Anterior cingulate cortex (tissue), 58 donors: ENCODE measurements around the gene RDH16.
A peak's percentile ranks its signal among the peaks of the same experiment; 100 is the strongest.
"Not testable (repeated sequence)": the region's sequence is repeated elsewhere in the genome, so short reads cannot be mapped to it uniquely, and the experiment has no call there.

Experiments
- DNase-seq, 58 donors: peaks; one replicate each; lab custom pipeline; 2025; lab: John Stamatoyannopoulos, UW

RDH16 gene

GRCh38 chr12:56955631-56956256, 1.7 kb downstream of the RDH16 start:
- no peak for DNase-seq

- no peak for DNase-seq
Measured at GRCh38 chr12:56954958-56955355, 2.5 kb downstream of the RDH16 start.

GRCh38 chr12:56954057-56954957, 3.1 kb downstream of the RDH16 start:
- DNase-seq = no peak

DNA sequence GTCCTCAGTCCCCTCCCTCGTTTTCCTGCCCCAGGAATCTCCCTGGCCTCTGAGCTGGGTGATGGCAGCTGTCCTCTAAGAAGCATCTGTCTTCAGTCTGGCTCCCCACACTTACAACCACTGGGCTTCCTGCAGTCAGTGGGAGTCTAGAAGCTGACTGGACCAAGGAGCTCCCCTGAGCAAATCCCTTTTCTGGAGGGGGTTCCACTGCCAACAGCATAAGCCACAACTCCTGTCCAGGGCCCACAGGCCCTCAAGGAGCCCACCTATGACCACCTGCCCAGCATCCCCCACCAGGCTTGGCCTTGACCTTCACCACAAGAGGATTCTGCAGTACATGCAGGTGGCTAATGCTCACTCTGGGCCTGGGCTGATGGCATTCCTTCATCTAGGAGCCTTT, 4.1 kb downstream of the RDH16 start:
- DNase-seq = no peak

DNA sequence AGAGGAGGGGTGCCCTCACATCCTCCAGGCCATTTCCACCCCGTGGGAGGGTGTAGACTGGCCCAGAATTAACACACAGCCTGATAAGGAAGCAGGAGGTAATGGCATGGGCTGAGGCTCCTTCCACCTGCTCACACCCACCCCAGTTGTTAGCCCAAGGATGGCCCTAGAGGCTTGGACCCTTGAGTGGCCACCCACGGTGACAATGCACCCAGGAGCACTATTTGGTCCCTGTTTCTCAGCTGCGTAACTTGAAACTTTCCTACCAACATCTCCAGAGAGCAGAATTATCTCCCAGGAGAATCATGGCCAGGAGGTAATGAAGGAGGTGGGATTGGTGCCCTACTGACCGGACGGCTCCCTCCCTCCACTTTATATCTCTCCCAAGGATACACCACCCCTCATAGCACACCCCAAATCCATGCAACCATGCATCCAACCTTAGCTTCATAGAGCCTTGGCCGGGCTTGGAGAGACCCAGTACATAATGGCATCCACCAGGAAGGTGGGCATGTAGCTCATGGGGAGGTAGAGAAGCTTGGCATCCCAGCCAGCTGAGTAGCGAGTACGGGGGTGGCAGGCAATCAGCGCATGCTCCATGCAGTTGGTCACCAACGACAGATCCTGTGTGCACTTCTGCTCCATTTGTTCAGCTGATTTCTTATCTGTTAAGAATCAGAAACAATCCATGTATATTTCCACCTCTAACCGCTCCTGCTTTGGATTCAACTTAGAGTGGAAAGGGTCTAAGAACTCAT, 5.6 kb downstream of the RDH16 start:
- no peak for DNase-seq

GRCh38 chr12:56948881-56949280, 8.5 kb downstream of the RDH16 start:
- no peak for DNase-seq

DNA sequence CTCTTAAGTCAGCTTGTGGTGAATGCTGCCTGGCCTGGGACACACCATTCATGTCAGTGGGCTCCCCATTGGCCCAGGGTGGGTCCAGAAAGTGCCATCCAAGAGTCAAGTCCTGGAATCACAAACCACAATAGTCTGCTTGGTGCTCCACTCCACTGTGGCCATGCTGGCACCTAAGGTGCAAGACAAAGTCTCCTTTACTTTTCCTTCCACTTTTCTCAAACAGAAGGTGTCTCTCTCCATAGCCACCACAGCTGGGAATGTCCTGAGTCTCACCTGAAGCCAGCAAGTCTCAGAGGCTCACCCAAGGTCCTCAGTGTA, 9.0 kb downstream of the RDH16 start:
- DNase-seq = no peak

DNA sequence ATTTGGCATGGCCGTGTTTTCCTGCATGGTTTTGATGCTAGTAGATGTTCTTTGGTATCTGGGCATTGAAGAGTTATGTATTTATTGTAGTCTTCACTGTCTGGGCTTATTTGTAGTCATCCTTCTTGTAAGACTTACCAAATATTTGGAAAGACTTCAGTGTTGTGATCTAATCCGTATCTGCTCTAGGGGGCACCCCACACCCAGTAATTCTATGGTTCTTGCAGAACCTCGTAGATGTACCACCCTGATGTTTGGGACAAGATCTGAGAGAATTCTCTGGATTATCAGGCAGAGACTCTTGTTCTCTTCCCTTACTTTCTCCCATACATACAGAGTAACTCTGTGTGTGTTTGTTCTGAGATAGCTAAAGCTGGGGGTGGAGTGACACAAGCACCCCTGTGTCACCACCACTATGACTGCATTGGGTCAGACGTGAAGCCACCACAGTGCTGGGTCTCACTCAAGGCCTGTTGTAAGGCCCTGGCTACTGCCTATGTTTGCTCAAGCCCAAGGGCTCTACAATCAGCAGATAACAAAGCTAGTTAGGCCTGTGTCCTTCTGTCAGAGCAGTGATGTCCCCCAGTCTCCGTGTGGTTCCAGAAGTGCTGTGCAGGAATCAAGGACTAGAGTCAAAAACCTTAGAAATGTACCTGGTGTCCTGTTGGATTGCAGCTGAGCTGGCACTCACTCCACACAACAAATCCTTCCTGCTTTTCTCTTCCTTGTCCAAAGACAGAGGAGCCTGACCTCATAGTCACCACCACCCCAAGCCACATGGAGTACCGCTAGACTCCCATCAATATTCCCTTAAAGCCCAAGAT, 9.6 kb downstream of the RDH16 start:
- DNase-seq = no peak

- no peak for DNase-seq
Measured at GRCh38 chr12:56943878-56944277, 13.5 kb downstream of the RDH16 start.

GRCh38 chr12:56943374-56943773, 14.0 kb downstream of the RDH16 start:
- not testable (repeated sequence) for DNase-seq

- DNase-seq = peak in 21 of 58 donors; percentile 1 to 55 (median 13)
Measured at GRCh38 chr12:56941299-56942017, 15.9 kb downstream of the RDH16 start.

DNA sequence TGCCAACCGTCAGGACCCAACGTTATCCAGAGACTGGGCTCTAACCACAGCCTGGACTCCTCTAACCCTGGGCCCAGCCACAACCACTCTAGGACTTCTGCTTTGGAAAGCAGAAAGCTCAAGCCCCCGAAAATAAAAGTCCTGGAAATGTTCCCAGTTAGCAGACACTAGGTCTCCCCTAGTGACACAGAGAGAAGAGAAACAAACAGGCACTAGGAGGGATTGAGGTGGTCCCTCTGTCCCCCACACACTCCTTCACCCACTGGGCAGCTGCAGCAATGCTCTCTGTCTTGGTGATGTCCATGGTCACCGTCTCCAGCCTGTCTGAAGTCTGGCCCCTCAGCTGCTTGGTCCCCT, 16.5 kb downstream of the RDH16 start:
- not testable (repeated sequence) for DNase-seq

DNA sequence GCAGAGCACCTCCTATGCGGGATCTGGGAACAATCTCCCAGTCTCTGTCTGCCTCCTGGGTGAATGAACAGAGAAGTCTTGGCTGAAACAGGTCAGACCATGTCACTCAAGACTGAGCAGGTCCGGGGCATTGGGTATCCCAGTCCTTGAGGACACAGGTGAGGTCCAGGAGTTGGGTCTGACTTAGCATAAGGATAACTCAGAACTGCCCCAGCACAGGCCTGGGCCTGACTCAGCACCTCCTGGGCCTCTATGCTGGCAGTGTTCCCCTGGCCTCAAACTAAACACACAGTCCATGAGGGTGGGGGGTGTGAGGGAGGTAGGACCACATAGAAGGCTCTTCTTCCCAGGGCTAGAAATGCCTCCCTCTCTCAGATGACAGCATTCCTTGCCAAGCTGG, 21.7 kb downstream of the RDH16 start:
- no peak for DNase-seq

DNA sequence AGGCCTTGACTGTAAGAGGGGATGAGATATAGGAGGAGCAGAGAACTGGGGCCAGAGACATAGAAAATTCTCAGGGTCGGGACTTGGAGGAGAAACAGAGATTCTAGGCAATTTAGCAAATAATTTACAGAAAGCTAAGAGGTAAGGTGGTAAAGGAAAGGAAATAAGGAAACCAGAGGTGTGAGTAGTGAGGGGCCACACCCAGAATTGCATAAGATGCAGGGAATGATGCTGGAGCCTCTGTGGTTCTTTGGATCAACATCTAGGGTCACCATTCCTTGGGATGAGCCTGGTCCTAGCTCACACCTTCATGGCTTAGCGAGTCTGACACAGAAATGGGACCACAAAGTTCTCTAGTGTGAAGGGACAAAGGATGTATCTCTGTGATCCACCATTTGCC, 22.3 kb downstream of the RDH16 start:
- no peak for DNase-seq

GRCh38 chr12:56933826-56934625, 23.4 kb downstream of the RDH16 start, which contains the start of gene SDR9C7:
Gene SDR9C7, minus strand, starts transcription at chr12:56934408. Its CDS starts 147 bp downstream, at chr12:56934261.
- DNase-seq = no peak

GRCh38 chr12:56932867-56933266, 24.5 kb downstream of the RDH16 start:
- DNase-seq = no peak

DNA sequence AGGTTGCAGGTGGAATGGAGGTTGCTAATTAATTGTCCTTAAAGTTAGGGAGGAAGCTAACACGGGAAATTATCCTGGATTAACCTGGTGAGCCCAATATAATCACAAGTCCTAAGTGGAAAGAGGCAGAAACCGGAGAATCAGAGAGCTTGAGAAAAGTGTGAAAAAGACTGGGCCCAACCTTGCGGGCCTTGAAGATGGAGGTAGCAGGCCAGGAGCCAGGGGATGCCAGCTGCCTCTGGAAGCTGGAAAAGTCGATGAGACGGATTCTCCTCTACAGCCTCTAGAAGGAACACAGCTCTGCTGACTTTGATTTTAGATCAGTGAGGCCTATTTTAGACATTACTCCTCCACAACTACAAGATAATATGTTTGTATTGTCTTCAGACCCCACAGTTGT, 25.3 kb downstream of the RDH16 start:
- DNase-seq = no peak

- no peak for DNase-seq
Measured at GRCh38 chr12:56931474-56931978, 25.9 kb downstream of the RDH16 start.

GRCh38 chr12:56930241-56930640, 27.2 kb downstream of the RDH16 start:
- no peak for DNase-seq
